Thyroid gland (tissue), 4 donors: Measurements from ENCODE around the gene CDKN1B. TPM values are rescaled to one million over a fixed set of nuclear protein-coding genes. Genes with fewer than 3 reads are reported as not detected.

Source experiments
- DNase-seq, 2 donors: peaks; one replicate each; pipeline ENCODE4 v3.0.0-alpha.2; 2019
- H3K27ac ChIP-seq, 3 donors: fragments of 200-600 bp; sonication (generic); 1 replicate in 2 of 3; 2 replicates in 1 of 3; pipeline ENCODE4 v1.5.1; 2016 to 2019; ENCODE audit warnings: mild to moderate bottlenecking in 1 of 3, moderate library complexity in 1 of 3
- H3K27me3 ChIP-seq: fragments of 200-600 bp; sonication (generic); one replicate; pipeline ENCODE4 v1.5.1; 2019
- H3K36me3 ChIP-seq, 2 donors: fragments of 200-600 bp; sonication (generic); one replicate each; pipeline ENCODE4 v1.5.1; 2016 to 2019
- H3K4me1 ChIP-seq, 2 donors: fragments of 200-600 bp; sonication (generic); one replicate each; pipeline ENCODE4 v1.5.1; 2017 to 2019
- H3K4me3 ChIP-seq, 3 donors: fragments of 200-600 bp; sonication (generic); replicated peaks in 1 of 3; 1 replicate in 2 of 3; 2 replicates in 1 of 3; pipeline ENCODE4 v1.5.1; 2016; ENCODE audit warnings: mild to moderate bottlenecking in 1 of 3
- H3K9me3 ChIP-seq: fragments of 200-600 bp; sonication (generic); one replicate; pipeline ENCODE4 v1.5.1; 2017
- CTCF ChIP-seq, 6 experiments: fragments of 200-600 bp in 3 of 6; fragments of 450-650 bp in 3 of 6; sonication (generic) in 3 of 6; IDR thresholded peaks; one replicate each; pipeline ENCODE4 v1.5.1; 2016 to 2019; ENCODE audit warnings: antibody characterized with exemption in 6 of 6, mild to moderate bottlenecking in 2 of 6, inconsistent platforms in 1 of 6, moderate library complexity in 1 of 6
- POLR2A ChIP-seq, 2 donors: fragments of 450-650 bp; IDR thresholded peaks; one replicate each; pipeline ENCODE4 v1.6.1; 2017; ENCODE audit warnings: antibody characterized with exemption in 2 of 2, mild to moderate bottlenecking in 2 of 2, moderate library complexity in 1 of 2
- WGBS, 2 donors: methylation state at CpG; one replicate each; pipeline ENCODE4 v1.1.5; 2017; 5-methylcytosine and 5-hydroxymethylcytosine counted together
- intact Hi-C: fragments of 100-400 bp; cut with DNase I; formaldehyde crosslinking; loops from one replicate; pipeline ENCODE4 v1.15.1; 2023
- microRNA counts, 2 donors: library from miRNA; unstranded; fragments of <30 nt; microRNA quantifications; one replicate each; lab custom pipeline; 2016 to 2017
- microRNA-seq: library from miRNA; unstranded; fragments of <30 nt; microRNA quantifications from one replicate; pipeline ENCODE4, GENCODE V29; 2016
- small RNA-seq: library from RNA; depleted of rRNA; stranded (forward); fragments of <200 nt; gene quantifications from one replicate; pipeline ENCODE3, GENCODE V24; 2016
- total RNA-seq, 4 donors: library from RNA; depleted of rRNA; stranded (reverse); fragments of >200 nt; gene quantifications; one replicate each; pipeline ENCODE4 v1.2.3, GENCODE V29; 2016

CDKN1B gene
- total RNA-seq, 4 donors from 2014 or later: 52.3 to 77.3 (median 62.7) TPM

GRCh38 chr12:12770262-12770661, 53.1 kb downstream of the CDKN1B start:
- intact Hi-C loops: no loop called here
- Histone ChIP-seq H3K27me3 (no peaks in the 10 kb centered on the region), H3K27ac (no peak overlapping the region), H3K36me3 (no peaks in the 10 kb centered on the region), H3K4me3 (no peak overlapping the region), H3K4me1 (no peaks in the 10 kb centered on the region), H3K9me3 (no peaks in the 10 kb centered on the region)
- DNase-seq: no peak
- TF ChIP-seq POLR2A (IDR thresholded peaks at IDR 0.05) (no peak), CTCF (IDR thresholded peaks at IDR 0.05) (no peak)
- WGBS, 2 donors: 97 to 98% methylated on average over 6 of the region's 6 CpGs

MicroRNAs within 50 kb of the gene (microRNA counts, 767-probe panel; counts per million panel counts)
- 0 to 2,166 counts per million in 2 donors for microRNA hsa-miR-613 (lab: Ali Mortazavi, UCI)

Small RNA genes lying within 50 kb of the gene (microRNA-seq; reads per million reads assigned to microRNA genes)
- gene MIR613: not detected

Small RNA genes lying within 50 kb of the gene (small RNA-seq; reads per million reads assigned to genes)
- gene MIR613: not detected

Other genes with a start within 250 kb of the CDKN1B start
- gene DUSP16, start 154.5 kb upstream of the CDKN1B start, total RNA-seq: 10 to 100 TPM; 24.2 to 34.5 (median 26.4) TPM
- 10 to 100 TPM; 67.8 to 84.3 (median 74.0) TPM for gene CREBL2, start 105.5 kb upstream of the CDKN1B start, total RNA-seq
- gene GPR19, start 21.2 kb upstream of the CDKN1B start, total RNA-seq: not detected
- gene APOLD1, start 68.3 kb downstream of the CDKN1B start, total RNA-seq: 10 to 100 TPM; 34.1 to 72.7 (median 49.5) TPM
- gene DDX47, start 96.0 kb downstream of the CDKN1B start, total RNA-seq: 10 to 100 TPM; 75.5 to 94.2 (median 81.8) TPM
- 100 to 1,000 TPM; 107 to 207 (median 128) TPM for gene GPRC5A, start 174.2 kb downstream of the CDKN1B start, total RNA-seq
- not detected for gene GPRC5D, start 234.8 kb downstream of the CDKN1B start, total RNA-seq